ENCODE measurements around the gene ARHGAP15. TPM values are rescaled to one million over a fixed set of nuclear protein-coding genes. Genes with fewer than 3 reads are reported as not detected.

The ARHGAP15 gene
- total and polyA plus RNA-seq, 10 donors, result 55.8 to 219 (median 130) TPM

- TF ChIP-seq POLR2A (IDR thresholded peaks at IDR 0.05) (no peak), POLR2AphosphoS5 (IDR thresholded peaks at IDR 0.05) (no peak), CTCF (IDR thresholded peaks at IDR 0.05 in 8 of 11, conservative IDR thresholded peaks at IDR 0.05 in 3 of 11) (no peak)
- H3K27ac ChIP-seq, result peak overlapping the region in 4 of 8 donors; percentile 2 to 52 (median 10)
- H3K4me3 ChIP-seq, result no peak overlapping the region
- no peak for DNase-seq
- H3K9me3 ChIP-seq, result no peaks in the 10 kb centered on the region
- peaks cover 0 to 4% (median 0%) of the 10 kb centered on the region in 6 donors for H3K4me1 ChIP-seq
- H3K27me3 ChIP-seq (replicated peaks in 1 of 7), result no peaks in the 10 kb centered on the region
- intact Hi-C loops (cut with DNase I; ENCODE audit: low total_unique reads), result no loop called here
- H3K36me3 ChIP-seq, result peaks cover 0 to 68% (median 14%) of the 10 kb centered on the region in 6 donors
- WGBS, 5 donors, result 70 to 93% (median 82%) methylated on average over 5 of the region's 5 CpGs
Observed at GRCh38 chr2:143440411-143441012, 311.3 kb downstream of the ARHGAP15 start.

GRCh38 chr2:143442193-143442592 lies 313.0 kb downstream of the ARHGAP15 start:
- Histone ChIP-seq H3K27ac (peak overlapping the region in 5 of 8 donors; percentile 9 to 52 (median 38)), H3K36me3 (peaks cover 0 to 55% (median 9%) of the 10 kb centered on the region in 6 donors), H3K9me3 (no peaks in the 10 kb centered on the region), H3K27me3 (replicated peaks in 1 of 7) (no peaks in the 10 kb centered on the region), H3K4me1 (peaks cover 0 to 4% (median 0%) of the 10 kb centered on the region in 6 donors), H3K4me3 (no peak overlapping the region)
- no peak for DNase-seq
- no peak for TF ChIP-seq POLR2A (IDR thresholded peaks at IDR 0.05)
- TF ChIP-seq CTCF (IDR thresholded peaks at IDR 0.05 in 8 of 11, conservative IDR thresholded peaks at IDR 0.05 in 3 of 11), result no peak
- TF ChIP-seq POLR2AphosphoS5 (IDR thresholded peaks at IDR 0.05), result no peak
- WGBS, 5 donors, result 69 to 88% (median 83%) methylated on average over 6 of the region's 6 CpGs
- intact Hi-C loops (cut with DNase I; ENCODE audit: low total_unique reads), result no loop called here

- no peak overlapping the region for H3K4me3 ChIP-seq
- DNase-seq, result no peak
- 50 to 63% (median 54%) methylated on average over 4 of the region's 4 CpGs for WGBS, 5 donors
- no peaks in the 10 kb centered on the region for H3K27me3 ChIP-seq (replicated peaks in 1 of 7)
- no peaks in the 10 kb centered on the region for H3K9me3 ChIP-seq
- H3K27ac ChIP-seq, result peak overlapping the region in 1 of 8 donors; percentile 21
- intact Hi-C loops (cut with DNase I; ENCODE audit: low total_unique reads), result no loop called here
- peaks cover 0 to 25% (median 0%) of the 10 kb centered on the region in 6 donors for H3K36me3 ChIP-seq
- TF ChIP-seq CTCF (IDR thresholded peaks at IDR 0.05 in 8 of 11, conservative IDR thresholded peaks at IDR 0.05 in 3 of 11), result no peak
- TF ChIP-seq POLR2AphosphoS5 (IDR thresholded peaks at IDR 0.05), result no peak
- TF ChIP-seq POLR2A (IDR thresholded peaks at IDR 0.05), result no peak
- peaks cover 0 to 42% (median 10%) of the 10 kb centered on the region in 6 donors for H3K4me1 ChIP-seq
Observed at GRCh38 chr2:143451642-143452281, 322.5 kb downstream of the ARHGAP15 start.

GRCh38 chr2:143452817-143453451 lies 323.7 kb downstream of the ARHGAP15 start:
- peaks cover 0 to 4% (median 0%) of the 10 kb centered on the region in 8 donors for H3K9me3 ChIP-seq
- intact Hi-C loops (cut with DNase I; ENCODE audit: low total_unique reads), result no loop called here
- DNase-seq, result no peak
- TF ChIP-seq CTCF (IDR thresholded peaks at IDR 0.05 in 8 of 11, conservative IDR thresholded peaks at IDR 0.05 in 3 of 11) (no peak), POLR2A (IDR thresholded peaks at IDR 0.05) (no peak), POLR2AphosphoS5 (IDR thresholded peaks at IDR 0.05) (no peak)
- no peaks in the 10 kb centered on the region for H3K27me3 ChIP-seq (replicated peaks in 1 of 7)
- H3K4me1 ChIP-seq, result peaks cover 0 to 42% (median 10%) of the 10 kb centered on the region in 6 donors
- no peak overlapping the region for H3K4me3 ChIP-seq
- H3K36me3 ChIP-seq, result peaks cover 0 to 17% (median 0%) of the 10 kb centered on the region in 6 donors
- 44 to 62% (median 55%) methylated on average over 3 of the region's 3 CpGs for WGBS, 5 donors
- H3K27ac ChIP-seq, result no peak overlapping the region

Data from spleen (tissue), 11 donors.